GM12878 (cell line): ENCODE measurements around the gene DNMT3A. TPM values are rescaled to one million over a fixed set of nuclear protein-coding genes. Genes with fewer than 3 reads are reported as not detected.

Experiments
- ATAC-seq: fragments of 200-7000 bp; cut with Tn5 transposase; 3 replicates; pipeline ENCODE4 v1.9.1; 2020; ENCODE audit warnings: mild to moderate bottlenecking, moderate library complexity
- BruUV-seq: library from RNA; stranded (reverse); fragments of 400-500 nt; replicated peaks from 2 replicates; lab custom pipeline; 2021; lab: Mats Ljungman, UMichigan
- CTCF ChIA-PET: fragments of 300-600 bp; sonication (Branson Sonifier 250); formaldehyde crosslinking; extraction: SDS; loops from one replicate; lab custom pipeline; 2021; ENCODE audit warnings: inconsistent platforms; lab: Yijun Ruan, JAX
- POLR2A ChIA-PET: fragments of 350-600 bp; formaldehyde crosslinking; extraction: SDS; loops from one replicate; lab custom pipeline; 2021; ENCODE audit warnings: inconsistent platforms; lab: Charles Lee
- RAD21 ChIA-PET: fragments of 300-600 bp; sonication (Branson Sonifier 250); formaldehyde crosslinking; loops from one replicate; lab custom pipeline; 2023; ENCODE audit warnings: antibody characterized with exemption; ENCODE audit not compliant: unreplicated experiment; lab: Charles Lee
- SMC1A ChIA-PET: fragments of 300-600 bp; sonication (Branson Sonifier 250); formaldehyde crosslinking; loops from one replicate; lab custom pipeline; 2023; ENCODE audit not compliant: unreplicated experiment, uncharacterized antibody; lab: Charles Lee
- DNase-seq: peaks from one replicate; pipeline ENCODE4 v3.0.0-alpha.2; 2011; ENCODE audit warnings: low read depth, low spot score
- FAIRE-seq: peaks from 3 replicates; lab custom pipeline; 2011; peaks lifted over from hg19 to GRCh38; lab: Jason Lieb, UNC
- H2AFZ ChIP-seq: 2 replicates; pipeline ENCODE4 v1.6.0; 2011; ENCODE audit warnings: low read depth, low read length, control low read depth; ENCODE audit not compliant: control insufficient read depth
- H3K27ac ChIP-seq: 2 replicates; pipeline ENCODE4 v1.5.1; 2011; ENCODE audit warnings: control low read depth; ENCODE audit not compliant: control insufficient read depth, insufficient read depth
- H3K27me3 ChIP-seq, 2 experiments: replicated peaks in 1 of 2; 2 replicates each; pipeline versions ENCODE4 v1.6.0 to v1.6.1; 2011; ENCODE audit warnings: low read length in 1 of 2; ENCODE audit not compliant: control insufficient read depth in 2 of 2, insufficient read depth in 2 of 2
- H3K36me3 ChIP-seq, 2 experiments: 2 replicates each; pipeline ENCODE4 v1.5.1; 2011; ENCODE audit warnings: low read length in 1 of 2; ENCODE audit not compliant: control insufficient read depth in 2 of 2, insufficient read depth in 2 of 2
- H3K4me1 ChIP-seq: 2 replicates; pipeline ENCODE4 v1.6.1; 2011; ENCODE audit warnings: mild to moderate bottlenecking, low read length, moderate library complexity, mixed read lengths; ENCODE audit not compliant: control insufficient read depth, insufficient read depth
- H3K4me2 ChIP-seq: 2 replicates; pipeline ENCODE4 v1.6.0; 2011; ENCODE audit warnings: control low read depth; ENCODE audit not compliant: control insufficient read depth, insufficient read depth
- H3K4me3 ChIP-seq: fragments of 200-600 bp; sonication (generic); 2 replicates; pipeline ENCODE4 v1.5.1; 2016
- H3K79me2 ChIP-seq: 2 replicates; pipeline ENCODE4 v1.6.0; 2011; ENCODE audit warnings: low read length; ENCODE audit not compliant: control insufficient read depth, insufficient read depth
- H3K9ac ChIP-seq: 2 replicates; pipeline ENCODE4 v1.8.0; 2011; ENCODE audit warnings: low read length, control low read depth, mixed read lengths; ENCODE audit not compliant: control insufficient read depth, insufficient read depth
- H3K9me3 ChIP-seq: replicated peaks from 3 replicates; pipeline ENCODE4 v1.5.1; 2011; ENCODE audit warnings: mild to moderate bottlenecking, low read length; ENCODE audit not compliant: control insufficient read depth, insufficient read depth
- H4K20me1 ChIP-seq: 2 replicates; pipeline ENCODE4 v1.6.0; 2011; ENCODE audit not compliant: control insufficient read depth, insufficient read depth
- HDGF ChIP-seq: fragments of 450-650 bp; IDR thresholded peaks from 2 replicates; pipeline ENCODE4 v1.6.1; 2016; ENCODE audit warnings: antibody characterized with exemption
- NFYA ChIP-seq: IDR thresholded peaks from 2 replicates; pipeline ENCODE4 v1.6.1; 2011; ENCODE audit warnings: low read depth, mild to moderate bottlenecking, low read length, improper control_type of control experiment, borderline replicate concordance
- POU2F2 ChIP-seq: IDR thresholded peaks from 3 replicates; pipeline ENCODE4 v1.6.1; 2011; ENCODE audit warnings: low read depth, mild to moderate bottlenecking, low read length, borderline replicate concordance
- RAD21 ChIP-seq: IDR thresholded peaks from 2 replicates; pipeline ENCODE4 v1.6.1; 2011; ENCODE audit warnings: mild to moderate bottlenecking, low read depth, low read length, moderate library complexity; ENCODE audit not compliant: insufficient read depth
- STAT1 ChIP-seq: fragments of 450-650 bp; conservative IDR thresholded peaks from 2 replicates; pipeline ENCODE4 v1.6.1; 2014; ENCODE audit warnings: antibody characterized with exemption, mild to moderate bottlenecking
- SUZ12 ChIP-seq: fragments of 200-600 bp; sonication (generic); IDR thresholded peaks from one replicate; pipeline ENCODE4 v1.6.1; 2018; ENCODE audit warnings: antibody characterized with exemption, mild to moderate bottlenecking; ENCODE audit not compliant: unreplicated experiment
- ZNF24 ChIP-seq: fragments of 450-650 bp; IDR thresholded peaks from 2 replicates; pipeline ENCODE4 v1.6.1; 2017; ENCODE audit warnings: antibody characterized with exemption, mild to moderate bottlenecking
- WGBS: methylation state at CpG from one replicate; pipeline ENCODE4 v1.1.6; 2016; ENCODE audit warnings: low lambda C conversion rate; ENCODE audit not compliant: insufficient replicate concordance, insufficient coverage; ENCODE audit errors: missing lambda C conversion rate; 5-methylcytosine and 5-hydroxymethylcytosine counted together
- in situ Hi-C: fragments of 300-500 bp; cut with MboI; formaldehyde crosslinking; loops from 9 replicates; pipeline ENCODE4 v1.14.3; 2018; ENCODE audit warnings: mixed read lengths
- intact Hi-C: fragments of 100-400 bp; cut with micrococcal nuclease; formaldehyde crosslinking; loops from one replicate; pipeline ENCODE4 v1.14.2; 2022; ENCODE audit not compliant: unreplicated experiment
- polyA plus RNA-seq, 11 experiments: library from polyadenylated mRNA; depleted of rRNA in 4 of 11; unstranded in 6 of 11; stranded (reverse) in 5 of 11; fragments of >200 nt; fragmentation: Nextera tagmentation in 4 of 11; fragmentation: Illumina TruSeq in 1 of 11; extraction: Ambion mirVana in 4 of 11; extraction: Trizol in 1 of 11; gene quantifications; 1 replicate in 1 of 11; 2 replicates in 10 of 11; pipeline versions ENCODE4 v1.2.1 to v1.2.3, GENCODE V29; 2011 to 2016; ENCODE audit warnings: inconsistent platforms in 2 of 11, missing spikeins in 2 of 11, low read depth in 1 of 11
- total RNA-seq, 4 experiments: library from RNA; depleted of rRNA in 3 of 4; stranded (reverse); fragments of >200 nt in 3 of 4; fragmentation: Illumina TruSeq in 1 of 4; extraction: Trizol in 1 of 4; gene quantifications; 2 replicates each; pipeline versions ENCODE4 v1.2.1 to v1.2.3, GENCODE V29; 2013 to 2021
- TF ChIP-seq, protein P1 (sequence below): fragments of 450-650 bp; formaldehyde crosslinking; IDR thresholded peaks from 2 replicates; pipeline ENCODE4 v1.4.0; 2020; ENCODE audit warnings: mild to moderate bottlenecking, moderate library complexity
- TF ChIP-seq, protein P2 (sequence below): IDR thresholded peaks from 2 replicates; pipeline ENCODE4 v1.6.1; 2012; ENCODE audit warnings: low read depth, low read length, improper control_type of control experiment

Gene DNMT3A
- total and polyA plus RNA-seq, 10 of the 15 experiments (the other 5 are each of a cell fraction or from before 2014, with no cell fraction given), result 7.4 to 51.6 (median 17.4) TPM

DNA sequence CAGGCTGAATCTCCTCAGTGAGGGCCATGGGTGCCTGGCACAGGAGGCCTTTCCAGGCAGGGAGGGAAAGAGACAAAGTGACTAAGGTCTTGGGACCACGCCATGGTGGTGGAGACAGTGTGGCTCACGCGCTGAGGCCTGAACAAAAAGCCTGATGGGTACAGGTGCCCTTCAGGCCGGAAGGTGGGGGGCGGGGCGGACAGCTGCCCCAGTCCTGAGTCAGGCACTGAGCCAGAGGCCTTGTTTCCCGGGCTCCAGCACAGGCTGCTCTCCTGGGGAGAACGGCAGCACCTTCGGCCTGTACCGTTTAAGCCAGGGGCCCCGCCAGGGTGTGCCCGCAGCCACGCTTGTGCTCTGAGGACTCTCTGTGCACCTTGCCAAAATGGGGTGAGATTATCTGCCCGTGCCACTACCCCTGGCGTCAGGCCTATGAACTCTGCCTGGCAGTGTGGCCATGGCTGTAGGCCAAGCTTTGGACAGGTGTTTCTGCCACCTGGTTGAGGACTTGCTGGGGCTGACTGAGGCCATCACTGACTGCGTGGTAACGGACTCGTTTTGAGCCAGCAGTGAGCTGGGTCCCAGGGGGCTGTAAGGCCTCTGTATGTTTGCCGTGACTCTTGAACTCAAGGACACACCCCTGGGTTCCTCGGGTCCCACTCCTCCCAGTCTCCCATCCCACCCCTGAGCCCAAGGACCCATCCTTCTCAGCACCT, 31.7 kb upstream of the DNMT3A start:
- no peak for ATAC-seq
- 84% methylated on average over 14 of the region's 20 CpGs for WGBS
- H3K9me3 ChIP-seq, result no peaks in the 10 kb centered on the region
- DNase-seq, result no peak
- peaks cover 19% of the 10 kb centered on the region for H3K4me1 ChIP-seq
- POLR2A ChIA-PET, result interaction anchor here (1.1 to 2.4 kb wide), 2 partner anchors 11 to 45 kb away, joined by 4 to 11 read pairs; no protein-coding TSS in a partner anchor
- CTCF ChIA-PET, result interaction anchor here (0.6 to 8.5 kb wide), 3 partner anchors 9 to 235 kb away, joined by 3 to 126 read pairs (median 3); no protein-coding TSS in a partner anchor
- SMC1A ChIA-PET, result interaction anchor here (1.0 to 7.5 kb wide), 2 partner anchors 11 to 45 kb away, joined by 3 to 83 read pairs; no protein-coding TSS in a partner anchor
- H4K20me1 ChIP-seq, result no peaks in the 10 kb centered on the region
- H2AFZ ChIP-seq, result no peak overlapping the region
- H3K36me3 ChIP-seq, result no peaks in the 10 kb centered on the region
- no peak overlapping the region for H3K27ac ChIP-seq
- no peak overlapping the region for H3K4me3 ChIP-seq
- H3K27me3 ChIP-seq, result no peaks in the 10 kb centered on the region
- intact Hi-C loops (no loop called here), in situ Hi-C loops (no loop called here)
- no peak for FAIRE-seq
- no peak overlapping the region for H3K4me2 ChIP-seq
- TF ChIP-seq ZNF24, result no peak
- TF ChIP-seq HDGF, result no peak
- TF ChIP-seq, protein P1, sequence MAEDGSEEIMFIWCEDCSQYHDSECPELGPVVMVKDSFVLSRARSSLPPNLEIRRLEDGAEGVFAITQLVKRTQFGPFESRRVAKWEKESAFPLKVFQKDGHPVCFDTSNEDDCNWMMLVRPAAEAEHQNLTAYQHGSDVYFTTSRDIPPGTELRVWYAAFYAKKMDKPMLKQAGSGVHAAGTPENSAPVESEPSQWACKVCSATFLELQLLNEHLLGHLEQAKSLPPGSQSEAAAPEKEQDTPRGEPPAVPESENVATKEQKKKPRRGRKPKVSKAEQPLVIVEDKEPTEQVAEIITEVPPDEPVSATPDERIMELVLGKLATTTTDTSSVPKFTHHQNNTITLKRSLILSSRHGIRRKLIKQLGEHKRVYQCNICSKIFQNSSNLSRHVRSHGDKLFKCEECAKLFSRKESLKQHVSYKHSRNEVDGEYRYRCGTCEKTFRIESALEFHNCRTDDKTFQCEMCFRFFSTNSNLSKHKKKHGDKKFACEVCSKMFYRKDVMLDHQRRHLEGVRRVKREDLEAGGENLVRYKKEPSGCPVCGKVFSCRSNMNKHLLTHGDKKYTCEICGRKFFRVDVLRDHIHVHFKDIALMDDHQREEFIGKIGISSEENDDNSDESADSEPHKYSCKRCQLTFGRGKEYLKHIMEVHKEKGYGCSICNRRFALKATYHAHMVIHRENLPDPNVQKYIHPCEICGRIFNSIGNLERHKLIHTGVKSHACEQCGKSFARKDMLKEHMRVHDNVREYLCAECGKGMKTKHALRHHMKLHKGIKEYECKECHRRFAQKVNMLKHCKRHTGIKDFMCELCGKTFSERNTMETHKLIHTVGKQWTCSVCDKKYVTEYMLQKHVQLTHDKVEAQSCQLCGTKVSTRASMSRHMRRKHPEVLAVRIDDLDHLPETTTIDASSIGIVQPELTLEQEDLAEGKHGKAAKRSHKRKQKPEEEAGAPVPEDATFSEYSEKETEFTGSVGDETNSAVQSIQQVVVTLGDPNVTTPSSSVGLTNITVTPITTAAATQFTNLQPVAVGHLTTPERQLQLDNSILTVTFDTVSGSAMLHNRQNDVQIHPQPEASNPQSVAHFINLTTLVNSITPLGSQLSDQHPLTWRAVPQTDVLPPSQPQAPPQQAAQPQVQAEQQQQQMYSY (CRISPR knock-in tag), result no peak
- no peak for TF ChIP-seq RAD21
- TF ChIP-seq POU2F2, result no peak
- TF ChIP-seq SUZ12, result no peak
- no peak for TF ChIP-seq NFYA
- TF ChIP-seq, protein P2, sequence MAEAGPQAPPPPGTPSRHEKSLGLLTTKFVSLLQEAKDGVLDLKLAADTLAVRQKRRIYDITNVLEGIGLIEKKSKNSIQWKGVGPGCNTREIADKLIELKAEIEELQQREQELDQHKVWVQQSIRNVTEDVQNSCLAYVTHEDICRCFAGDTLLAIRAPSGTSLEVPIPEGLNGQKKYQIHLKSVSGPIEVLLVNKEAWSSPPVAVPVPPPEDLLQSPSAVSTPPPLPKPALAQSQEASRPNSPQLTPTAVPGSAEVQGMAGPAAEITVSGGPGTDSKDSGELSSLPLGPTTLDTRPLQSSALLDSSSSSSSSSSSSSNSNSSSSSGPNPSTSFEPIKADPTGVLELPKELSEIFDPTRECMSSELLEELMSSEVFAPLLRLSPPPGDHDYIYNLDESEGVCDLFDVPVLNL, result no peak
- TF ChIP-seq STAT1, result no peak
- H3K79me2 ChIP-seq, result no peaks in the 10 kb centered on the region
- no peak overlapping the region for H3K9ac ChIP-seq
- RAD21 ChIA-PET, result no interaction called here
- BruUV-seq, result no TSS peak
